Body of pancreas (tissue), 4 donors: ENCODE measurements around the gene COQ4. TPM values are rescaled to one million over a fixed set of nuclear protein-coding genes. Genes with fewer than 3 reads are reported as not detected.
A peak's percentile ranks its signal among the peaks of the same experiment; 100 is the strongest.

Experiments used
- ATAC-seq: fragments of 150-250 bp; one replicate; pipeline ENCODE4 v1.9.1; 2016
- DNase-seq, 4 donors: peaks; one replicate each; pipeline ENCODE4 v3.0.0-alpha.2; 2019
- H3K27ac ChIP-seq, 4 donors: fragments of 200-600 bp; sonication (generic); 1 replicate in 3 of 4; 2 replicates in 1 of 4; pipeline versions ENCODE4 v1.5.1 to v1.6.1; 2016 to 2019; ENCODE audit warnings: mild to moderate bottlenecking in 1 of 4, mixed read lengths in 1 of 4, moderate library complexity in 1 of 4
- H3K27me3 ChIP-seq, 2 donors: fragments of 200-600 bp; sonication (generic); one replicate each; pipeline ENCODE4 v1.6.0; 2016; ENCODE audit warnings: mild to moderate bottlenecking in 1 of 2
- H3K36me3 ChIP-seq, 2 donors: fragments of 200-600 bp; sonication (generic); replicated peaks in 1 of 2; 2 replicates each; pipeline ENCODE4 v1.5.1; 2016; ENCODE audit warnings: low read depth in 2 of 2; ENCODE audit not compliant: insufficient read depth in 1 of 2
- H3K4me1 ChIP-seq: fragments of 200-600 bp; sonication (generic); one replicate; pipeline ENCODE4 v1.6.0; 2016
- H3K4me3 ChIP-seq, 2 donors: fragments of 200-600 bp; sonication (generic); 1 replicate in 1 of 2; 2 replicates in 1 of 2; pipeline ENCODE4 v1.5.1; 2016 to 2019
- H3K9me3 ChIP-seq, 3 donors: fragments of 200-600 bp; sonication (generic); 1 replicate in 2 of 3; 2 replicates in 1 of 3; pipeline ENCODE4 v1.5.1; 2016
- POLR2A ChIP-seq, 3 donors: fragments of 450-650 bp; IDR thresholded peaks; one replicate each; pipeline ENCODE4 v1.6.1; 2016; ENCODE audit warnings: antibody characterized with exemption in 3 of 3, mild to moderate bottlenecking in 2 of 3
- WGBS, 2 donors: methylation state at CpG; one replicate each; pipeline ENCODE4 v1.1.5; 2017; 5-methylcytosine and 5-hydroxymethylcytosine counted together
- intact Hi-C: fragments of 100-400 bp; cut with DNase I; formaldehyde crosslinking; loops from one replicate; pipeline ENCODE4 v1.15.1; 2023
- total RNA-seq, 2 donors: library from RNA; depleted of rRNA; stranded (reverse); fragments of >200 nt; gene quantifications; one replicate each; pipeline ENCODE4 v1.1.0, GENCODE V29; 2016
- TF ChIP-seq, protein P1 (sequence below), 7 experiments: fragments of 450-650 bp in 4 of 7; fragments of 200-600 bp in 3 of 7; sonication (generic) in 3 of 7; IDR thresholded peaks; one replicate each; pipeline ENCODE4 v1.5.1; 2016 to 2019; ENCODE audit warnings: antibody characterized with exemption in 7 of 7

COQ4 gene
- total RNA-seq, 2 donors from 2014 or later, result 37.4 to 89.7 TPM

GRCh38 chr9:128372784-128373183 is 50.1 kb downstream of the COQ4 start:
- Histone ChIP-seq H3K4me1 (peaks cover 20% of the 10 kb centered on the region), H3K27ac (no peak overlapping the region), H3K4me3 (no peak overlapping the region), H3K27me3 (no peaks in the 10 kb centered on the region), H3K36me3 (no peaks in the 10 kb centered on the region), H3K9me3 (no peaks in the 10 kb centered on the region)
- DNase-seq (no peak), ATAC-seq (no peak)
- TF ChIP-seq POLR2A (IDR thresholded peaks at IDR 0.05), result no peak
- TF ChIP-seq, protein P1, sequence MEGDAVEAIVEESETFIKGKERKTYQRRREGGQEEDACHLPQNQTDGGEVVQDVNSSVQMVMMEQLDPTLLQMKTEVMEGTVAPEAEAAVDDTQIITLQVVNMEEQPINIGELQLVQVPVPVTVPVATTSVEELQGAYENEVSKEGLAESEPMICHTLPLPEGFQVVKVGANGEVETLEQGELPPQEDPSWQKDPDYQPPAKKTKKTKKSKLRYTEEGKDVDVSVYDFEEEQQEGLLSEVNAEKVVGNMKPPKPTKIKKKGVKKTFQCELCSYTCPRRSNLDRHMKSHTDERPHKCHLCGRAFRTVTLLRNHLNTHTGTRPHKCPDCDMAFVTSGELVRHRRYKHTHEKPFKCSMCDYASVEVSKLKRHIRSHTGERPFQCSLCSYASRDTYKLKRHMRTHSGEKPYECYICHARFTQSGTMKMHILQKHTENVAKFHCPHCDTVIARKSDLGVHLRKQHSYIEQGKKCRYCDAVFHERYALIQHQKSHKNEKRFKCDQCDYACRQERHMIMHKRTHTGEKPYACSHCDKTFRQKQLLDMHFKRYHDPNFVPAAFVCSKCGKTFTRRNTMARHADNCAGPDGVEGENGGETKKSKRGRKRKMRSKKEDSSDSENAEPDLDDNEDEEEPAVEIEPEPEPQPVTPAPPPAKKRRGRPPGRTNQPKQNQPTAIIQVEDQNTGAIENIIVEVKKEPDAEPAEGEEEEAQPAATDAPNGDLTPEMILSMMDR (IDR thresholded peaks at IDR 0.05), result no peak
- intact Hi-C loops, result no loop called here
- 60 to 78% methylated on average over 1 of the region's 1 CpG for WGBS, 2 donors

DNA sequence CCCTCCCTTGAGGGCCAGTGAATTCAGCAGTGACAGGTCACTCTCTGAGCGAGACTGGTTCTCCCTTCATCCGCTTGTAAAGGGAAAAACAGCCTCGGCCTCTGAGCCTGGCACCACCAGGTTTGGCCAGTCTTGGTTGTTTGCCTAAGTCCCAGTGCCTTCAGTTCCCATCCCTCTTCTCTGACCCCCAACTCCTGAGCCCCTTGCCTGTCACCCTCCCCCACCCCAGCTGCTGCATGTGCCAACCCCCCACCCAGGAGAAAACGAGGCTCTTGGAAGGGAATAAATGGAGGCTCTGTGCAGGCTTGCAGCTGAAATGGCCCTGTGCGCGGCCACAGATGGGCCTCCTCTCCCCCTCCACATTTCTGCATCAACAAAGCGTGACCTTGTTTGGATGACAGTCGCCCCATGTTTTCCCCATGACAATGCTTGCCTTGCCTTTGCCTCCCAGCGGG is 51.6 kb downstream of the COQ4 start:
- intact Hi-C loops, result no loop called here
- no peak overlapping the region for H3K4me3 ChIP-seq
- H3K4me1 ChIP-seq, result peaks cover 20% of the 10 kb centered on the region
- DNase-seq (no peak), ATAC-seq (no peak)
- no peaks in the 10 kb centered on the region for H3K27me3 ChIP-seq
- 85 to 88% methylated on average over 6 to 8 of the region's 9 CpGs for WGBS, 2 donors
- H3K36me3 ChIP-seq, result peaks cover 0 to 4% of the 10 kb centered on the region in 2 donors
- TF ChIP-seq POLR2A (IDR thresholded peaks at IDR 0.05), result no peak
- TF ChIP-seq, protein P1 (IDR thresholded peaks at IDR 0.05), result no peak
- H3K27ac ChIP-seq, result no peak overlapping the region
- no peaks in the 10 kb centered on the region for H3K9me3 ChIP-seq

DNA sequence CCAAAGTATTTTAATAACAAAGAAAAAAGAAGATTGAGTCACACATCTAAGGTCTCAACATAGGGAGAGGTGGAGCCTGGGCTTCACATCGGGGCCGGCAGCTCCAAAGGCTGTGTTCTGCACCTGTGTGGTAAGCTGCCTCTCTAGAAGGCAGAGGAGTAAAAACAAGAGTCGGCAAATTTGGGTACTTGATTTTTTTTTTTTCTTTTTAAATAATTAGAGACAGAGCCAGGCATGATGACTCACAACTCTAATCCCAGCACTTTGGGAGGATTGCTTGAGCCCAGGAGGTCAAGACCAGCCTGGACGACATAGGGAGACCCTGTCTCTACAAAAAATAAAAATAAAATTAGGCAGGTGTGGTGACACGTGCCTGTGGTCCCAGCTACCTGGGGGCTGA is 53.2 kb downstream of the COQ4 start:
- H3K27ac ChIP-seq, result no peak overlapping the region
- TF ChIP-seq, protein P1 (IDR thresholded peaks at IDR 0.05), result no peak
- TF ChIP-seq POLR2A (IDR thresholded peaks at IDR 0.05), result no peak
- H3K9me3 ChIP-seq, result no peaks in the 10 kb centered on the region
- H3K27me3 ChIP-seq, result no peaks in the 10 kb centered on the region
- H3K36me3 ChIP-seq, result peaks cover 0 to 4% of the 10 kb centered on the region in 2 donors
- no peak for ATAC-seq
- 86 to 90% methylated on average over 5 of the region's 5 CpGs for WGBS, 2 donors
- intact Hi-C loops, result no loop called here
- no peak for DNase-seq
- H3K4me1 ChIP-seq, result peaks cover 11% of the 10 kb centered on the region
- H3K4me3 ChIP-seq, result no peak overlapping the region

DNA sequence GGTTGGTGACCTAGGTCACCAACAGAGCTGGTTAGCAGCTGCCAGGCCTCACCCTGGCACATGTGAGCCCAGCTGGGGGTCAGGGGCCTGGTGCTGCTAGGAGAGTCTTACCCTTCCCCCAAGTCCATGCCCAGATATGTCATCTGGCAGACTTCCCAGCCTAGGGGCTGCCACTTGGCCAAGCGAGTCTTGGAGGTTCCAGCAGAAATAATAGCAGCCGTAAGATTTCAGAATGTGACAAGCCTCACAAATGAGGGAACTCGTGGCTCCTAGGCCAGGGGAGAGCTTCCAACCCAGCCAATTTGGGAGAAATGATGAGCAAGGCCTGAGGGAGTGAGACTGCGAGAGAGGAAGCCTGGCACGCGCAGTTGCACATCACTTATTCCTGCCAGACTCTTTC is 59.6 kb downstream of the COQ4 start:
- ATAC-seq, result no peak
- H3K36me3 ChIP-seq, result peaks cover 0 to 5% of the 10 kb centered on the region in 2 donors
- no peaks in the 10 kb centered on the region for H3K27me3 ChIP-seq
- no peak overlapping the region for H3K4me3 ChIP-seq
- no peaks in the 10 kb centered on the region for H3K9me3 ChIP-seq
- TF ChIP-seq POLR2A (IDR thresholded peaks at IDR 0.05), result no peak
- TF ChIP-seq, protein P1 (IDR thresholded peaks at IDR 0.05), result no peak
- no peaks in the 10 kb centered on the region for H3K4me1 ChIP-seq
- no peak overlapping the region for H3K27ac ChIP-seq
- DNase-seq, result no peak
- WGBS, 2 donors, result 70 to 100% methylated on average over 3 to 6 of the region's 6 CpGs
- intact Hi-C loops, result no loop called here

DNA sequence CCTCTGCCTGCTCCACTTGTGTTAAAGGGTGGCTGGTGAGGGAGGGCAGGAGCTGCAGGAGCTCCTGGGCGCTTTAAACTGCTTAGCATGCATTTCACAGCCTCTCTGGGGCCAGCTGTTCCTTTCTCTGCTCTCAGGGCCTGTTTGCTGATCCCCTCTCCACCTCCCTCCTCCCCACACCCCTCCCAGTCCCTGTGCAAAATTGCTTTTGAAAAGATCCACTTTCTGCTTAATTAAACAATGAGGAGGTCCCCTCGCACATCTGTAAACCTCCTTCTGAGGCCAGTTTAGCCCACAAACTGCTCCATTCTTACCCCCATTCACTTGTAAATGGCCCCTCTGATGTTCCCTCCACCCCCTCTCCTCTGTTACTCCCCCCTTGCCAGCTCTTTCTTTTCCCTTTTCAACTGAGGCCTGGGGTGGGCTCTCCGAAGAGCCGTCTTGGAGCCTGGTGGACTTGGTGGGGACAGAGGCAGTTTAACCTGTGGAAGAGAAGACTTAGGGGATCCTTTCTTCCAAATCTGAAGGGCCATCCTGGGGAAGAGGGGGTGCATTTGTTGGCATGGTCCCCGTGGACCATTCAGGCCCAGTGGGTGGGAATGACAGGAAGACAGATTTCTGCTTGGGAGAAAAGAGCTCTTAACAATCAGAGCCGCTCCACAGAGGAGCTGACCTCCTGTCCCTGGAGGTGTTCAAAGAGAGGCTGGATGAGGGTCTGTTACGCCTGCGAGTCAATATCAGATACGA is 60.5 kb downstream of the COQ4 start:
- intact Hi-C loops, result no loop called here
- Histone ChIP-seq H3K27ac (no peak overlapping the region), H3K9me3 (no peaks in the 10 kb centered on the region), H3K36me3 (peaks cover 0 to 11% of the 10 kb centered on the region in 2 donors), H3K4me3 (no peak overlapping the region), H3K27me3 (no peaks in the 10 kb centered on the region), H3K4me1 (no peaks in the 10 kb centered on the region)
- 86 to 88% methylated on average over 6 to 9 of the region's 9 CpGs for WGBS, 2 donors
- ATAC-seq (no peak), DNase-seq (peak in 1 of 4 donors; percentile 12)
- TF ChIP-seq, protein P1 (IDR thresholded peaks at IDR 0.05), result no peak
- TF ChIP-seq POLR2A (IDR thresholded peaks at IDR 0.05), result no peak
